PC-9 (cell line): ENCODE data around the gene PTPN1. TPM values are rescaled to one million over a fixed set of nuclear protein-coding genes. Genes with fewer than 3 reads are reported as not detected.

Source experiments
- BruUV-seq: library from RNA; stranded (reverse); fragments of 400-500 nt; replicated peaks from 2 replicates; lab custom pipeline; 2021; lab: Mats Ljungman, UMichigan
- CTCF ChIA-PET: fragments of 300-600 bp; sonication (Branson Sonifier 250); formaldehyde crosslinking; loops from one replicate; lab custom pipeline; 2022; ENCODE audit warnings: antibody characterized with exemption; lab: Charles Lee
- POLR2A ChIA-PET: fragments of 300-600 bp; sonication (Branson Sonifier 250); formaldehyde crosslinking; loops from one replicate; lab custom pipeline; 2022; ENCODE audit warnings: antibody characterized with exemption; ENCODE audit not compliant: unreplicated experiment; lab: Charles Lee
- DNase-seq, 2 experiments: peaks; one replicate each; pipeline versions ENCODE4 v3.0.0 to v3.0.0-alpha.2; 2015 to 2022; ENCODE audit warnings: mixed read lengths in 1 of 2
- H2AFZ ChIP-seq: fragments of 200-600 bp; sonication (generic); 2 replicates; pipeline ENCODE4 v1.8.1; 2017; ENCODE audit warnings: antibody characterized with exemption
- H3F3A ChIP-seq: fragments of 200-600 bp; sonication (generic); 2 replicates; pipeline ENCODE4 v1.8.1; 2017; ENCODE audit warnings: antibody characterized with exemption, mild to moderate bottlenecking, low read depth; ENCODE audit not compliant: insufficient read depth
- H3K27ac ChIP-seq: fragments of 200-600 bp; sonication (generic); 2 replicates; pipeline ENCODE4 v1.6.1; 2016; ENCODE audit warnings: mixed run types
- H3K27me3 ChIP-seq: fragments of 200-600 bp; sonication (generic); 2 replicates; pipeline ENCODE4 v1.6.1; 2016; ENCODE audit warnings: low read depth, mixed run types; ENCODE audit not compliant: insufficient read depth
- H3K36me3 ChIP-seq: fragments of 200-600 bp; sonication (generic); 2 replicates; pipeline ENCODE4 v1.6.1; 2016; ENCODE audit warnings: low read depth, mixed run types
- H3K4me1 ChIP-seq: fragments of 200-600 bp; sonication (generic); replicated peaks from 2 replicates; pipeline ENCODE4 v1.6.1; 2016; ENCODE audit warnings: mixed run types; ENCODE audit not compliant: insufficient read depth
- H3K4me2 ChIP-seq: fragments of 200-600 bp; sonication (generic); 2 replicates; pipeline ENCODE4 v1.6.1; 2017; ENCODE audit warnings: mixed run types
- H3K4me3 ChIP-seq: fragments of 200-600 bp; sonication (generic); 2 replicates; pipeline ENCODE4 v1.6.1; 2016; ENCODE audit warnings: mixed run types
- H3K79me2 ChIP-seq: fragments of 200-600 bp; sonication (generic); 2 replicates; pipeline ENCODE4 v1.6.1; 2017; ENCODE audit warnings: low read depth, mixed run types
- H3K9me2 ChIP-seq: fragments of 200-600 bp; sonication (generic); 2 replicates; pipeline ENCODE4 v1.8.1; 2017; ENCODE audit warnings: mild to moderate bottlenecking; ENCODE audit not compliant: insufficient read depth
- H3K9me3 ChIP-seq: fragments of 200-600 bp; sonication (generic); 2 replicates; pipeline ENCODE4 v1.8.1; 2016; ENCODE audit warnings: low read depth; ENCODE audit not compliant: insufficient read depth
- H4K20me1 ChIP-seq: fragments of 200-600 bp; sonication (generic); 2 replicates; pipeline ENCODE4 v1.8.1; 2017; ENCODE audit not compliant: insufficient read depth
- CTCF ChIP-seq: fragments of 200-600 bp; sonication (generic); conservative IDR thresholded peaks from 2 replicates; pipeline ENCODE4 v1.6.1; 2017; ENCODE audit warnings: mixed run types, antibody characterized with exemption, mild to moderate bottlenecking, moderate library complexity
- EZH2 ChIP-seq: fragments of 200-600 bp; sonication (generic); IDR thresholded peaks from 2 replicates; pipeline ENCODE4 v1.8.0; 2017; ENCODE audit warnings: antibody characterized with exemption, low read depth
- intact Hi-C: fragments of 100-400 bp; cut with micrococcal nuclease; formaldehyde crosslinking; loops from one replicate; pipeline ENCODE4 v1.10.0; 2022; ENCODE audit not compliant: unreplicated experiment
- total RNA-seq: library from RNA; stranded (reverse); gene quantifications from 2 replicates; pipeline ENCODE4 v1.2.3, GENCODE V29; 2021

The PTPN1 gene
- total RNA-seq, 1 experiment from 2014 or later = 59.8 TPM

GRCh38 chr20:50600281-50600895, 90.2 kb downstream of the PTPN1 start:
- Histone ChIP-seq H3K27ac (no peak overlapping the region), H3K4me2 (no peak overlapping the region), H3K4me1 (no peaks in the 10 kb centered on the region), H3K9me3 (no peaks in the 10 kb centered on the region), H2AFZ (no peak overlapping the region), H3K79me2 (no peaks in the 10 kb centered on the region), H3K27me3 (no peaks in the 10 kb centered on the region), H3K9me2 (no peaks in the 10 kb centered on the region), H3F3A (peaks cover 5% of the 10 kb centered on the region), H4K20me1 (no peaks in the 10 kb centered on the region), H3K36me3 (no peaks in the 10 kb centered on the region), H3K4me3 (no peak overlapping the region)
- DNase-seq = no peak
- intact Hi-C loops = no loop called here
- TF ChIP-seq EZH2 = no peak
- TF ChIP-seq CTCF = no peak
- ChIA-PET POLR2A (interaction anchor here (0.7 kb wide), 1 partner anchor 81 kb away, joined by 6 read pairs; no protein-coding TSS in a partner anchor), CTCF (no interaction called here)
- no TSS peak for BruUV-seq

GRCh38 chr20:50601511-50602431, 91.6 kb downstream of the PTPN1 start:
- BruUV-seq = no TSS peak
- H3K4me1 ChIP-seq = no peaks in the 10 kb centered on the region
- no peak overlapping the region for H3K27ac ChIP-seq
- H3F3A ChIP-seq = peaks cover 5% of the 10 kb centered on the region
- H3K4me3 ChIP-seq = no peak overlapping the region
- no peaks in the 10 kb centered on the region for H4K20me1 ChIP-seq
- intact Hi-C loops = no loop called here
- no peak overlapping the region for H2AFZ ChIP-seq
- POLR2A ChIA-PET = no interaction called here
- H3K4me2 ChIP-seq = no peak overlapping the region
- H3K27me3 ChIP-seq = no peaks in the 10 kb centered on the region
- no peaks in the 10 kb centered on the region for H3K9me3 ChIP-seq
- no peaks in the 10 kb centered on the region for H3K79me2 ChIP-seq
- no peak for DNase-seq
- no peaks in the 10 kb centered on the region for H3K9me2 ChIP-seq
- no peaks in the 10 kb centered on the region for H3K36me3 ChIP-seq
- TF ChIP-seq EZH2 = no peak
- CTCF ChIA-PET = no interaction called here

GRCh38 chr20:50602432-50603088, 92.4 kb downstream of the PTPN1 start:
- H3K27me3 ChIP-seq = no peaks in the 10 kb centered on the region
- H3K36me3 ChIP-seq = no peaks in the 10 kb centered on the region
- peaks cover 5% of the 10 kb centered on the region for H3F3A ChIP-seq
- H3K4me3 ChIP-seq = no peak overlapping the region
- no peaks in the 10 kb centered on the region for H3K79me2 ChIP-seq
- no peak overlapping the region for H3K27ac ChIP-seq
- no peaks in the 10 kb centered on the region for H3K9me3 ChIP-seq
- TF ChIP-seq CTCF = no peak
- no peak for TF ChIP-seq EZH2
- H4K20me1 ChIP-seq = no peaks in the 10 kb centered on the region
- DNase-seq = no peak
- POLR2A ChIA-PET = no interaction called here
- intact Hi-C loops = no loop called here
- BruUV-seq = no TSS peak
- CTCF ChIA-PET = no interaction called here
- H3K4me2 ChIP-seq = no peak overlapping the region
- no peak overlapping the region for H2AFZ ChIP-seq
- no peaks in the 10 kb centered on the region for H3K9me2 ChIP-seq
- no peaks in the 10 kb centered on the region for H3K4me1 ChIP-seq
